Smooth muscle cell (in vitro differentiated cells): ENCODE measurements around the gene RNF182. TPM values are rescaled to one million over a fixed set of nuclear protein-coding genes. Genes with fewer than 3 reads are reported as not detected.
"Not testable (repeated sequence)": the region's sequence is repeated elsewhere in the genome, so short reads cannot be mapped to it uniquely, and the experiment has no call there.

Experiments
- DNase-seq: peaks from one replicate; lab custom pipeline; 2025; ENCODE audit not compliant: unreplicated experiment; lab: John Stamatoyannopoulos, UW
- H2AFZ ChIP-seq: fragments of 200-600 bp; sonication (generic); 2 replicates; pipeline ENCODE4 v1.6.0; 2016; ENCODE audit warnings: antibody characterized with exemption, low read depth, mild to moderate bottlenecking
- H3F3A ChIP-seq: fragments of 200-600 bp; sonication (generic); 2 replicates; pipeline ENCODE4 v1.6.0; 2017; ENCODE audit warnings: antibody characterized with exemption, low read depth
- H3K27ac ChIP-seq: fragments of 200-600 bp; sonication (generic); 2 replicates; pipeline ENCODE4 v1.5.1; 2016; ENCODE audit warnings: low read depth, mild to moderate bottlenecking
- H3K27me3 ChIP-seq: fragments of 200-600 bp; sonication (generic); 2 replicates; pipeline ENCODE4 v1.6.1; 2016; ENCODE audit warnings: low read depth, mild to moderate bottlenecking
- H3K36me3 ChIP-seq: fragments of 200-600 bp; sonication (generic); 2 replicates; pipeline ENCODE4 v1.5.1; 2016; ENCODE audit warnings: low read depth
- H3K4me1 ChIP-seq: fragments of 200-600 bp; sonication (generic); 2 replicates; pipeline ENCODE4 v1.5.1; 2016; ENCODE audit warnings: low read depth
- H3K4me2 ChIP-seq: fragments of 200-600 bp; sonication (generic); 2 replicates; pipeline ENCODE4 v1.6.0; 2016; ENCODE audit warnings: mild to moderate bottlenecking
- H3K4me3 ChIP-seq: fragments of 200-600 bp; sonication (generic); 2 replicates; pipeline ENCODE4 v1.5.1; 2016; ENCODE audit warnings: mild to moderate bottlenecking
- H3K79me2 ChIP-seq: fragments of 200-600 bp; sonication (generic); 2 replicates; pipeline ENCODE4 v1.6.0; 2016; ENCODE audit warnings: low read depth, mild to moderate bottlenecking
- H3K9ac ChIP-seq: fragments of 200-600 bp; sonication (generic); 2 replicates; pipeline ENCODE4 v1.6.0; 2016; ENCODE audit warnings: low read depth
- H3K9me3 ChIP-seq: fragments of 200-600 bp; sonication (generic); replicated peaks from 2 replicates; pipeline ENCODE4 v1.5.1; 2016; ENCODE audit warnings: low read depth
- H4K20me1 ChIP-seq: fragments of 200-600 bp; sonication (generic); 2 replicates; pipeline ENCODE4 v1.6.0; 2016; ENCODE audit warnings: low read depth
- CTCF ChIP-seq: fragments of 200-600 bp; sonication (generic); IDR thresholded peaks from 2 replicates; pipeline ENCODE4 v1.5.1; 2017; ENCODE audit warnings: borderline replicate concordance, mild to moderate bottlenecking, antibody characterized with exemption; ENCODE audit not compliant: insufficient read depth, poor library complexity, severe bottlenecking
- WGBS: methylation state at CpG from one replicate; pipeline ENCODE4 v1.1.7; 2016; ENCODE audit warnings: low lambda C conversion rate; 5-methylcytosine and 5-hydroxymethylcytosine counted together
- polyA plus RNA-seq: library from polyadenylated mRNA; unstranded; fragments of >200 nt; fragmentation: Nextera tagmentation; extraction: Ambion mirVana; gene quantifications from 2 replicates; pipeline ENCODE4 v1.2.1, GENCODE V29; 2016
- total RNA-seq: library from RNA; depleted of rRNA; stranded (reverse); fragments of >200 nt; gene quantifications from 2 replicates; pipeline ENCODE4 v1.2.3, GENCODE V29; 2014

RNF182 gene
- total and polyA plus RNA-seq, 2 experiments from 2014 or later: 0.76 TPM; not detected in 1

- 93% methylated on average over 3 of the region's 3 CpGs for WGBS
- TF ChIP-seq CTCF: no peak
- Histone ChIP-seq H3K27me3 (no peaks in the 10 kb centered on the region), H3K27ac (no peak overlapping the region), H3K4me3 (no peak overlapping the region), H3K9me3 (no peaks in the 10 kb centered on the region), H3F3A (no peaks in the 10 kb centered on the region), H3K4me2 (no peak overlapping the region), H2AFZ (no peak overlapping the region), H3K79me2 (no peaks in the 10 kb centered on the region), H4K20me1 (no peaks in the 10 kb centered on the region), H3K36me3 (no peaks in the 10 kb centered on the region), H3K4me1 (no peaks in the 10 kb centered on the region), H3K9ac (no peak overlapping the region)
- no peak for DNase-seq
These were observed 10.6 kb downstream of the RNF182 start for GRCh38 chr6:13935190-13935880.

- H3K79me2 ChIP-seq, H3K4me3 ChIP-seq, H3K4me2 ChIP-seq, H3F3A ChIP-seq, H4K20me1 ChIP-seq, H3K36me3 ChIP-seq, H3K9me3 ChIP-seq, H3K27ac ChIP-seq, H3K9ac ChIP-seq, DNase-seq, H3K27me3 ChIP-seq, H3K4me1 ChIP-seq, H2AFZ ChIP-seq: not testable (repeated sequence)
- WGBS: 96% methylated on average over 3 of the region's 3 CpGs
These were observed 11.1 kb downstream of the RNF182 start for GRCh38 chr6:13935881-13936261.

GRCh38 chr6:13941902-13942301 is 17.1 kb downstream of the RNF182 start:
- Histone ChIP-seq H2AFZ (no peak overlapping the region), H3K27ac (no peak overlapping the region), H3K4me3 (no peak overlapping the region), H4K20me1 (no peaks in the 10 kb centered on the region), H3F3A (no peaks in the 10 kb centered on the region), H3K27me3 (no peaks in the 10 kb centered on the region), H3K79me2 (no peaks in the 10 kb centered on the region), H3K9ac (no peak overlapping the region), H3K4me2 (no peak overlapping the region), H3K36me3 (no peaks in the 10 kb centered on the region), H3K4me1 (no peaks in the 10 kb centered on the region), H3K9me3 (no peaks in the 10 kb centered on the region)
- no peak for TF ChIP-seq CTCF
- DNase-seq: no peak

- Histone ChIP-seq H2AFZ (no peak overlapping the region), H3K9me3 (no peaks in the 10 kb centered on the region), H3K4me1 (no peaks in the 10 kb centered on the region), H3K27ac (no peak overlapping the region), H3K4me3 (no peak overlapping the region), H3F3A (no peaks in the 10 kb centered on the region), H3K4me2 (no peak overlapping the region), H3K79me2 (no peaks in the 10 kb centered on the region), H3K27me3 (no peaks in the 10 kb centered on the region), H4K20me1 (no peaks in the 10 kb centered on the region), H3K9ac (no peak overlapping the region), H3K36me3 (no peaks in the 10 kb centered on the region)
- TF ChIP-seq CTCF: no peak
- no peak for DNase-seq
These were observed 19.2 kb downstream of the RNF182 start for GRCh38 chr6:13943943-13944342.
